ENCODE data around the gene SLC9A9. TPM values are rescaled to one million over a fixed set of nuclear protein-coding genes. Genes with fewer than 3 reads are reported as not detected.

The SLC9A9 gene
- total and polyA plus RNA-seq, 10 of the 15 experiments (the other 5 are each of a cell fraction or from before 2014, with no cell fraction given) = 3.5 to 14.2 (median 9.3) TPM

GRCh38 chr3:143668385-143668784, 179.9 kb downstream of the SLC9A9 start:
- no peak for FAIRE-seq
- BruUV-seq (replicated peaks) = no TSS peak
- CTCF ChIA-PET = interaction anchor here (1.4 kb wide), 1 partner anchor 8 kb away, joined by 4 read pairs; no protein-coding TSS in a partner anchor

GRCh38 chr3:143661677-143662076, 186.6 kb downstream of the SLC9A9 start:
- H3K4me1 ChIP-seq (ENCODE audit: control insufficient read depth, insufficient read depth, low read length) = no peaks in the 10 kb centered on the region
- WGBS (ENCODE audit: insufficient coverage, insufficient replicate concordance, low lambda C conversion rate, missing lambda C conversion rate) = 84% methylated on average over 3 of the region's 3 CpGs
- no peak overlapping the region for H2AFZ ChIP-seq (ENCODE audit: control insufficient read depth, low read depth, low read length)
- POLR2A ChIA-PET = no interaction called here
- no peak for DNase-seq (ENCODE audit: low read depth, low spot score)
- H3K9me3 ChIP-seq (replicated peaks; ENCODE audit: control insufficient read depth, insufficient read depth, low read length) = no peaks in the 10 kb centered on the region; the same call in 2 of the 3 replicates
- SMC1A ChIA-PET (ENCODE audit: uncharacterized antibody, unreplicated experiment) = no interaction called here
- BruUV-seq (replicated peaks) = no TSS peak
- CTCF ChIA-PET = no interaction called here
- no peaks in the 10 kb centered on the region for H3K27me3 ChIP-seq (replicated peaks in 1 of 2; ENCODE audit: control insufficient read depth in 2 of 2, insufficient read depth in 2 of 2, low read length in 1 of 2)
- intact Hi-C loops (cut with micrococcal nuclease; ENCODE audit: unreplicated experiment) (no loop called here), in situ Hi-C loops (cut with MboI) (no loop called here)
- no peak overlapping the region for H3K4me3 ChIP-seq
- H3K4me2 ChIP-seq (ENCODE audit: control insufficient read depth, insufficient read depth) = no peak overlapping the region
- no peaks in the 10 kb centered on the region for H4K20me1 ChIP-seq (ENCODE audit: control insufficient read depth, insufficient read depth)
- FAIRE-seq = no peak
- TF ChIP-seq WRNIP1 (IDR thresholded peaks at IDR 0.05; ENCODE audit: borderline replicate concordance, low read depth, low read length) (no peak), RELB (IDR thresholded peaks at IDR 0.05; ENCODE audit: low read depth) (no peak), HDAC6 (IDR thresholded peaks at IDR 0.05; ENCODE audit: unreplicated experiment) (no peak), BRCA1 (IDR thresholded peaks at IDR 0.05; ENCODE audit: low read depth, low read length) (no peak), ZBED1 (IDR thresholded peaks at IDR 0.05; ENCODE audit: borderline replicate concordance) (no peak), CEBPZ (IDR thresholded peaks at IDR 0.05; ENCODE audit: low read depth, low read length) (no peak)
- H3K36me3 ChIP-seq (ENCODE audit: control insufficient read depth in 2 of 2, insufficient read depth in 2 of 2, low read length in 1 of 2) = no peaks in the 10 kb centered on the region
- RAD21 ChIA-PET (ENCODE audit: unreplicated experiment) = no interaction called here
- no peak overlapping the region for H3K9ac ChIP-seq (ENCODE audit: control insufficient read depth, insufficient read depth, low read length)
- H3K27ac ChIP-seq (ENCODE audit: control insufficient read depth, insufficient read depth) = no peak overlapping the region
- H3K79me2 ChIP-seq (ENCODE audit: control insufficient read depth, insufficient read depth, low read length) = no peaks in the 10 kb centered on the region
- no peak for ATAC-seq

More at GRCh38 chr3:143668385-143668784, 179.9 kb downstream of the SLC9A9 start:
- Histone ChIP-seq H3K4me2 (ENCODE audit: control insufficient read depth, insufficient read depth) (peak overlapping the region; percentile 81), H2AFZ (ENCODE audit: control insufficient read depth, low read depth, low read length) (peak overlapping the region; percentile 64), H3K9me3 (replicated peaks; ENCODE audit: control insufficient read depth, insufficient read depth, low read length) (peaks cover 2% of the 10 kb centered on the region; the same call in 1 of the 3 replicates), H3K4me1 (ENCODE audit: control insufficient read depth, insufficient read depth, low read length) (peaks cover 17% of the 10 kb centered on the region), H3K79me2 (ENCODE audit: control insufficient read depth, insufficient read depth, low read length) (no peaks in the 10 kb centered on the region), H3K4me3 (peak overlapping the region; percentile 15; the same call in 1 of the 2 replicates), H3K9ac (ENCODE audit: control insufficient read depth, insufficient read depth, low read length) (0 out of 2 replicates have a peak overlapping the region, but pooled peaks have one; percentile 44), H3K36me3 (ENCODE audit: control insufficient read depth in 2 of 2, insufficient read depth in 2 of 2, low read length in 1 of 2) (no peaks in the 10 kb centered on the region), H3K27me3 (replicated peaks in 1 of 2; ENCODE audit: control insufficient read depth in 2 of 2, insufficient read depth in 2 of 2, low read length in 1 of 2) (no peaks in the 10 kb centered on the region), H4K20me1 (ENCODE audit: control insufficient read depth, insufficient read depth) (no peaks in the 10 kb centered on the region), H3K27ac (ENCODE audit: control insufficient read depth, insufficient read depth) (peak overlapping the region; percentile 90)
- in situ Hi-C loops (cut with MboI) (no loop called here), intact Hi-C loops (cut with micrococcal nuclease; ENCODE audit: unreplicated experiment) (no loop called here)
- no peak for DNase-seq (ENCODE audit: low read depth, low spot score)
- ChIA-PET POLR2A (no interaction called here), SMC1A (ENCODE audit: uncharacterized antibody, unreplicated experiment) (no interaction called here), RAD21 (ENCODE audit: unreplicated experiment) (no interaction called here)
- TF ChIP-seq MEF2A (IDR thresholded peaks at IDR 0.05; ENCODE audit: insufficient read depth, low read depth, low read length) (0 out of 2 replicates have a peak, but pooled peaks have one; percentile 19), SPI1 (IDR thresholded peaks at IDR 0.05; ENCODE audit: borderline replicate concordance, insufficient read depth, low read depth, low read length) (peak; percentile 78), RCOR1 (conservative IDR thresholded peaks at IDR 0.05; ENCODE audit: low read depth, low read length) (no peak)
- 53% methylated on average over 5 of the region's 5 CpGs for WGBS (ENCODE audit: insufficient coverage, insufficient replicate concordance, low lambda C conversion rate, missing lambda C conversion rate)
- ATAC-seq = no peak; the same call in 2 of the 3 replicates
